ENCODE measurements around the gene SCIN.

The SCIN gene

GRCh38 chr7:12701433-12701832, 130.9 kb downstream of the SCIN start:
- CTCF ChIA-PET: no interaction called here
- no peak for TF ChIP-seq FOXK2 (IDR thresholded peaks at IDR 0.05)
- TF ChIP-seq SP1 (IDR thresholded peaks at IDR 0.05): no peak
- no peak for TF ChIP-seq NFRKB (IDR thresholded peaks at IDR 0.05)
- POLR2A ChIA-PET: no interaction called here
- DNase-seq (ENCODE audit: extremely low spot score): no peak

- POLR2A ChIA-PET: no interaction called here
- TF ChIP-seq LEF1 (IDR thresholded peaks at IDR 0.05; ENCODE audit: borderline replicate concordance) (no peak), ELF4 (IDR thresholded peaks at IDR 0.05) (no peak), FOXM1 (IDR thresholded peaks at IDR 0.05; ENCODE audit: borderline replicate concordance) (no peak)
- DNase-seq (ENCODE audit: extremely low spot score): no peak
- CTCF ChIA-PET: no interaction called here
Observed at GRCh38 chr7:12703881-12704280, 133.4 kb downstream of the SCIN start.

- CTCF ChIA-PET: interaction anchor here (0.9 kb wide), 1 partner anchor 80 kb away, joined by 3 read pairs; no protein-coding TSS in a partner anchor
- POLR2A ChIA-PET: interaction anchor here (1.5 kb wide), 1 partner anchor 10 kb away, joined by 5 read pairs; no protein-coding TSS in a partner anchor
- no peak for DNase-seq (ENCODE audit: extremely low spot score)
- no peak for TF ChIP-seq L3MBTL2 (conservative IDR thresholded peaks at IDR 0.05)
- no peak for TF ChIP-seq ELF4 (IDR thresholded peaks at IDR 0.05)
- TF ChIP-seq TARDBP (IDR thresholded peaks at IDR 0.05): no peak
- no peak for TF ChIP-seq SP1 (IDR thresholded peaks at IDR 0.05)
- TF ChIP-seq BHLHE40 (IDR thresholded peaks at IDR 0.05; ENCODE audit: borderline replicate concordance): no peak
- no peak for TF ChIP-seq FOXK2 (IDR thresholded peaks at IDR 0.05)
- TF ChIP-seq NFRKB (IDR thresholded peaks at IDR 0.05): no peak
- TF ChIP-seq CTBP1 (IDR thresholded peaks at IDR 0.05; ENCODE audit: borderline replicate concordance): no peak
- TF ChIP-seq ARNT (IDR thresholded peaks at IDR 0.05): no peak
- no peak for TF ChIP-seq HDGF (IDR thresholded peaks at IDR 0.05; ENCODE audit: borderline replicate concordance)
- no peak for TF ChIP-seq LEF1 (IDR thresholded peaks at IDR 0.05; ENCODE audit: borderline replicate concordance)
Observed at GRCh38 chr7:12705878-12706277, 135.4 kb downstream of the SCIN start.

GRCh38 chr7:12706900-12707536, 136.5 kb downstream of the SCIN start:
- ChIA-PET POLR2A (interaction anchor here (0.9 to 1.5 kb wide), 2 partner anchors 9 to 20 kb away, joined by 4 to 5 read pairs; partner anchors contain the start of gene ARL4A), CTCF (interaction anchor here (0.9 kb wide), 1 partner anchor 81 kb away, joined by 3 read pairs; no protein-coding TSS in a partner anchor)
- DNase-seq (ENCODE audit: extremely low spot score): no peak
- no peak for TF ChIP-seq HDGF (IDR thresholded peaks at IDR 0.05; ENCODE audit: borderline replicate concordance)
- TF ChIP-seq ELF4 (IDR thresholded peaks at IDR 0.05): no peak
- no peak for TF ChIP-seq FOXK2 (IDR thresholded peaks at IDR 0.05)
- no peak for TF ChIP-seq BHLHE40 (IDR thresholded peaks at IDR 0.05; ENCODE audit: borderline replicate concordance)
- TF ChIP-seq SUZ12 (IDR thresholded peaks at IDR 0.05): no peak
- no peak for TF ChIP-seq TARDBP (IDR thresholded peaks at IDR 0.05)
- TF ChIP-seq LEF1 (IDR thresholded peaks at IDR 0.05; ENCODE audit: borderline replicate concordance): no peak
- no peak for TF ChIP-seq PKNOX1 (IDR thresholded peaks at IDR 0.05)
- no peak for TF ChIP-seq NFRKB (IDR thresholded peaks at IDR 0.05)
- no peak for TF ChIP-seq CTBP1 (IDR thresholded peaks at IDR 0.05; ENCODE audit: borderline replicate concordance)
- TF ChIP-seq ARNT (IDR thresholded peaks at IDR 0.05): no peak
- no peak for TF ChIP-seq ZNF384 (IDR thresholded peaks at IDR 0.05)
- no peak for TF ChIP-seq FOXM1 (IDR thresholded peaks at IDR 0.05; ENCODE audit: borderline replicate concordance)
- TF ChIP-seq L3MBTL2 (conservative IDR thresholded peaks at IDR 0.05): no peak
- TF ChIP-seq SP1 (IDR thresholded peaks at IDR 0.05): no peak
- no peak for TF ChIP-seq FOXA1 (IDR thresholded peaks at IDR 0.05)

GRCh38 chr7:12708314-12708713, 137.8 kb downstream of the SCIN start:
- no peak for DNase-seq (ENCODE audit: extremely low spot score)
- CTCF ChIA-PET: no interaction called here
- POLR2A ChIA-PET: no interaction called here
- TF ChIP-seq PKNOX1 (IDR thresholded peaks at IDR 0.05) (peak; percentile 46), SUZ12 (IDR thresholded peaks at IDR 0.05) (no peak)

Data from HEK293T (cell line).